CD4-positive, alpha-beta T cell treated with Interleukin-10 for 1 hour (primary cell): Measurements from ENCODE around the gene SREBF1.

ENCODE experiments used
- DNase-seq: peaks from one replicate; pipeline ENCODE4 v3.0.0-alpha.2; 2020

Gene SREBF1

DNA sequence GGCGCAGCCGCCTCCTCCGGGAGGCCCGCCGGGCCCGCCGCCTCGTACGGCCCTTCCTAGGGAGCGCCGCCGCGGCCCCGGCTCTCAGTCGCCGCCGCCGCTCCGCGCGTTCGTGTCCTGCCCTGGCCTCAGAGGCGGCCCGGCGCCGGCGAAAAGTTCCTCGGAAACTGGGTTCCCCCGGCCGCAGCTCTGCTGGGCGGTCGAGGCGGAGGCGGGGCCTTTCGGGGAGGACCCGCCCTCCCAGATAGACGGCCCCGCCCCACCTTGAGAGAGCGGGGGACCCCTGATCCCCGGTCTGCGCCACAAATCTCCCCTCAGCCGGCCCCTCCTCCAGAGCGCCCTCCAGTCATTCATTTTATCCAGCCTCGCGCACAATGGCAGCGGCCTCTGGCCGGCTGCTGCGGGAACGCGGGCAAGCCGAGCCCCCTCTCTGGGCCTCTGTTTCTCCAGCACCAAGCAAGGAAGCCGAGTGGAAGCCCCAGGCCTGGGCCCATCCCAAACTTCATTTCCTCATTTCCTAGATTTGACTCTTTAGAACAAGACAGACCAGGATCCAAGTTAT is at the start of gene SREBF1:
Gene SREBF1, minus strand, starts transcription at position 169 of the 562 bp plus-strand sequence. CDS start 169 bp downstream, outside the sequence.
- DNase-seq, result peak; percentile 80

DNA sequence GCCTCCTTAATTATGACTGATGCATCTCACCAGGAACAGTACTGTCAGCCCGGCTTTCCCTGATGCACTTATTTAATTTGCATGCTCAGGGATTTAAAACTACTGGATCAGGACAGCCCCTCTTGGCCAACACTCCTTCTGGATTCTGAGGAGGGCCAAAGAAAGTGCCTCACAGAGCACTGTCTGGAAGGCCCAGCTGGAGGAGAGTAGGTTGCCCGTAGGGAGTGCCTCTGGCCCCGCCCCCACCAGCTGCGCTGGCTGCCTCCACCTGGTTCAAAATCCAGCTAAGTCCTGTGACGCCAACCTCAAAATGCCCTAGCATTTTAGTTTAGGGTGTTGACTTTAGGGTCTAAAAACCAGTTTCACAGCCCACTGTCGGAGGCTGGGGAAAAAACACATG is 49.4 kb upstream of the SREBF1 start:
- DNase-seq, result no peak

DNA sequence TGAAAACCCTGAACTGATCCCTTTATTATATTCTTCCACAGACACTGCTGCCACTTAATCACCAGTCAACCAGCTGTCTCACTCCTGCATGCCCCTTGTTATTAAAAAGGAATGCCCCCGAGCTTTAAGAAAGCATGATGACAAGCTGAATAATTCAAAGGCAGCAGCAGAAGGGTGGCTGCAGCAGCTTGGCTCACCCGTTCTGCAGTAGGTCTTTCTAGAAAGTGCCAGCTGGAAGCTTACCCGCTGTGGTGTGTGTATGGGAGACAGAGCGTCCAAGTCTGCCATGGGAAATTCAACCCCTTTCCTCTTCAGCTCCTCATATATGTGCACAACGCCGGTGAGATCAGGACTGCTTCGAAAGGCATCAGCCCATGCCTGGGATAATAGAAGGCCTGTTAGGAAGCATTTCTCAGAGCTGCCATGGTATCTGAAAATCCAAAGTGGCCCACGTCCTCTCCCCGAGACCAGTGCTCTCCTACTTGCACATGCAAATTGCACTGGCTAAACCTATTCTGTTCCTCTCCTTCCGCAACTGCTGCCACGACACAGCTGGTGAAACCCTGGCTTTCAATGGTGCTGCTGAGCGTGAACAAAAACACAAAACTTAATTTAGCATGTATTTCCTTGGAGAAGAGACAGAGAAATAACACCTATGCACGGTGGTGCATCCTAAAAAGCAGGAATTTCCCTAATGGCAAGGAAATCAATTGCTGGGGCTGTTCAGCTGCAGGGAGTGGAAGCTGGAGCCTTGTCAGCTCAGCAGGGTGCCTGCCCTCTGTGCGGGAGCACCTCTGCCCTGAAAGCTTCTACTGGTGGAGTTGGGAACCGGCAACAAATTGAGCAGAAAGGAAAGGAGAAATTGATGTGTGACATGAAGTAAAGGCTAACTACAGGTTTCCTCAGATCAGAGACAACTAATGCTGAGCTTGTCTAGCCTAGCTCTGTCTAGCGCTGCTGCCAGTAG is 47.9 kb upstream of the SREBF1 start:
- no peak for DNase-seq

DNA sequence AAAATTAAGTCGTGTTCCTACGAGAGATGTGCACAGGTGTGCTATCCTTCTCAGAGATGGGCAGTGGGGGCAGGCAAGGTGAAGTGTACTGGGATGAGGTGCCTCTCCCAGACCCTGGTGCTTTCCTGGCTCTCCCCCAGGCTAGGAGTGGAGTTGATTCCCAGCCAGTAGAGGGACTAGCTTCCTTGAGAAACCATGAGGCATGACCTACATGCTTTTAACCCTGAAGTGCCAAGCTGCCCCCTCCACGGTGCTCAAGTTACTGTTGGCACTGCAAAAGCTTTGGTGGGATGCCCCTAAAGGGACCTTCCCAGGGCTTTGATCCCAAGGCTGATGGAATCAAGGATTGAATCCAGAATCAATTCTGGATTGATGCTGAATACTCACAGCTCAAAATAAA is 47.0 kb upstream of the SREBF1 start:
- DNase-seq, result no peak

DNA sequence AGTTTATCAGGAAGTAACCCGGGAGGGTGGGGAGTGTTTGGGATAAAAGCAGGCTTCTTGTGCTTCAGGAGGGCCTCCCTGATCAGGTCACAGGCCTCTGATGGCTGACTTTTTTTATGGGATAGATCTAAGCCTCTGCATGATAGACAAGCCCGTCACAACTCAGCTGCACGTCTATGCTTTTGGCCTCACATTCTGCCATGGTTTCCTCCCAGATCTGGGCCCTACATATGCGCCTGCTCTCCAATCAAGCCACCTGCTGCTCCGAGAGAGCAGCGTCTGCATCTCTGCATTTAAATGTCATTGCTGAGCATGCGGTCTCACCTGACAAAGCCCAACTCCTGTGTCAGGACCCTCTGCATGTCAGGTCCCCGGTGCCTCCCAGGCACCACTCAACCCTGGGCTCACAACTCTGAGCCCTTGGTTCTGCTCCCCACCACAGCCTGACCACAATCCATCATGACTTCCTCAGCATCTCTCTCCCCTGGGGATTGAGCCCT is 45.3 kb upstream of the SREBF1 start:
- DNase-seq, result no peak

DNA sequence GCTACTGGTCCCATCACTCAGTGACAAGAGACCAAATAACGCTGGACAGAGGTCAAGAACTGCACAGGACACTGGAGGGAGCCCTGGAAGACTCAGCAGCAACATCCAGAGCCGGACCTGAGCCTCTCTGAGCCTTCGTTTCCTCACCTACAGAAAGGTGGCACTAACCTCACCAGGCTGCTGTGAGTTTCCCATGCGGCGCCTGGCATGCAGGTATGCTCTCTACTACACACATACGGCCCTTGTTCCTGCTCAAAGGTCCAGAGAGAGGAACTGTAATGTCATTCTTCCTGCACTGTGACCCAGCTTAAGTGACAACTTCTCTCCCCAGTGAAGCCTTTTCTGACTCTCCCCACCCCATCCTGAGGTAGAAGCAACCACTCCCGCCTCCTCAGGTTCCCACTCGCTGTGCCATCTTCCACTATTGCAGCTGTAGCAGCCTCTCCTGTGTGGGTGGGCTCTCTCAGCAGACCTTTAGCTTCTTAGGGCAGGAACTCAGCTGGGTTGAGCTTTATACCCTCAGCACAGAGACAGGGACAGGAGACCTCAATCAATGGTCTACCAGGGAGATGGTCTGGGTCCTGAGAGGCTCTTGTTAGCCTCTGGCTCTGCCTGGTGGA is 43.9 kb upstream of the SREBF1 start:
- DNase-seq, result no peak

DNA sequence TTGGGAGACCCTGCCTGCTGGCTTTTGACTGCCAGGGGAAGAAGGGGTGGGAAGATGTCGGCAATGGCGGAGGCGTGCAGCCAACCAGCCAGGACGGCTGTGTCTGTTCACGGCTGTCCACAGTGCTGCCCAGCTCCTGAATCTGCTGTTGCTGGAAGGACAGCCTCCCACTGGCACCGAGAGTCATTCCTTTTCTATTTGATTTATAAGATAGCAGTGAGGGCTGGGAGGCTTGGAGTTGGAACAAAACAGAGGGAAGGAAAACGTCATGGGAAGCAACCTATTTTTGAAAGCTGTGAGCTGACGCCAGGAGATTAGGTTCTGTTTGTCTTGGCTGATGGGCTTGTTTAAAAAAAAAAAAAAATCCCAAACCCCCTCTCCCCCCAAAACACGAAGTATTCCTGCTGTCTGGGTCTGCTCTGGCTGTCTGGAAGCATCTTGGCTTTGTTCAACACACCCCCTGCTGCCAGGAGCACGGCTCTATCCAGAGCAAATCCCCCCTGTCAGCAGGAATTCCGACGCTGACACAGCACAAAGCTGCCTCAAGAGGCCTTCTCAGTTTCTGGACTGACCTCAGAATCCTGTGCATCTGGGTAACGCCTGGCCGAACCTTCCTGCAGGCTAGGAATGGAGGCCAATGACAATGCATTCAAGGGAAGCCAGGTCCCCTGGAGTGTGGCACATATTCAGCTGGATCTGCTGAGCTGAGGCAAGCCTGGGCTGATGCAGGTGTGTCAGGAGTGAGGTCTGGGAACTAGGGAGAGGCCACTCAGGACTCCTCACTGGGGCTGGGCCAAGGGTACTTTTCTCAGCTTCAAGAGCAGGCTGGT is 41.0 kb upstream of the SREBF1 start:
- no peak for DNase-seq

DNA sequence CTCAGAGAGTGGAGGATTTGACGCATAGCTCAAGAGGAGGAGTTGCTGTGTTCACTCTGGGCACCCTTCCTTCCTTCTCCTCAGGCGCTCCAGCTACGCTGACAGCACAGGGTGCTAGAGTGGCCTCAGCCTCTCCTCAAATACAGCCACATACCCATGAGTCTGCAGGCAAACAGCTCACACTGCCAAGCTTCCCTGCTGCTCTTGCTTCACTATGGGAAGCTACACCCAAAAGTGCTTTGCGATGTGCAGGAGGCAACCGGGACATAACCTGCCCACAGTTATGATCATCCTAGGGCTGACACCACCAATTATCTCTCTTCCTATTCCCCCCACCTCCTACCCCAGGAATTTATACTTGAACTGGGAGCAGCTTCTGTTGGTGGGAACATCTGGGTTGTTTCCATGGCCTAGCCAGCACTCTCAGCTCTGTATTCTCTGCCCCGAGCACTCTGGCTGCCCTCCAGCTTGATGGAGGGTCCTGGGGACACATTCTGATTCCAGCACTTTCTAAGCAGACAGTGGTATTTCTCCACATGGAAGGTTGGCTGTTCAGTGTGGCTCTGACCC is 40.3 kb upstream of the SREBF1 start:
- DNase-seq, result no peak

DNA sequence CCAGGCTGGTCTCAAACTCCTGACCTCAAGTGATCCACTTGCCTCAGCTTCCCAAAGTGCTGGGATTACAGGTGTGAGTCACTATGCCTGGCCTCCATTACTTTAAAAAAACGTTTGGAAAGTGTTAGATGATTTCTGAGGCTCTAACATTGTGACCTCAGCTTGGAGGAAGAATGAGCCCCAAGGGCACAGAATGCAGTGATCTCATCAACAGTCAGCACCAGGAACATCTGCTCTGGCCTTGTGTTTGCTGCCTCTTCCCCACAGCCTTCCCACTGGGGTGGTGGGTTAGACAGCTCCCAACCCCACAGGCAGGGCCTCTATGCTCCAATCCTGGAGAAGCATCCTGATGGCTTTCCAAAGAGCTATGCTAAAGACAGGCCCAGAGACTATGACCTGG is 37.7 kb upstream of the SREBF1 start:
- no peak for DNase-seq

DNA sequence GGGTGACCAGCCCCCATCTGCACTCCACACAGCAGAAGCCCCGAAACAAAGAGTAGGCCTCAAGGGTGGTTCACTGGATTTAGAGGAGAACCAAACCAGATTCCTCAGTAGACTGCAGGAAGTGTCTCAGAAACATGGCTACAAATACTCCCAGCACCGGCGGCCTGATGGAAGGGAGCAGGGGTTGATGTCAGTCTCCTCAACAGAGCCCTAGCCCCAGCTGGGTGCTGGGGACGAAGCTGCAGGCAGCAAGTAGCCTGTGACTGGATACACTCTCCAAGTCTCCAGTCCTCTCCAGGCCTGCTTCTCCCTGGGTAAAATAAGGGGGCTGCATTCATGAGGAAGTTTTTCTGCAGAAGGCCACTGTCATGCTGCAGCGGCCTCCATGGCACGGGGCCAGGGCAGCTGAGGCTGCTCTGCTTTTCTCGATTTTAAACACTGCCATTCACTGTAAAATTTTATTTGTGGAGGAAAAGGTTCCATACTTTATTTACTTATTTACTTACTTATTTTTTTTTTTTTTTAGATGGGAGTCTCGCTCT is 36.7 kb upstream of the SREBF1 start:
- DNase-seq, result no peak

DNA sequence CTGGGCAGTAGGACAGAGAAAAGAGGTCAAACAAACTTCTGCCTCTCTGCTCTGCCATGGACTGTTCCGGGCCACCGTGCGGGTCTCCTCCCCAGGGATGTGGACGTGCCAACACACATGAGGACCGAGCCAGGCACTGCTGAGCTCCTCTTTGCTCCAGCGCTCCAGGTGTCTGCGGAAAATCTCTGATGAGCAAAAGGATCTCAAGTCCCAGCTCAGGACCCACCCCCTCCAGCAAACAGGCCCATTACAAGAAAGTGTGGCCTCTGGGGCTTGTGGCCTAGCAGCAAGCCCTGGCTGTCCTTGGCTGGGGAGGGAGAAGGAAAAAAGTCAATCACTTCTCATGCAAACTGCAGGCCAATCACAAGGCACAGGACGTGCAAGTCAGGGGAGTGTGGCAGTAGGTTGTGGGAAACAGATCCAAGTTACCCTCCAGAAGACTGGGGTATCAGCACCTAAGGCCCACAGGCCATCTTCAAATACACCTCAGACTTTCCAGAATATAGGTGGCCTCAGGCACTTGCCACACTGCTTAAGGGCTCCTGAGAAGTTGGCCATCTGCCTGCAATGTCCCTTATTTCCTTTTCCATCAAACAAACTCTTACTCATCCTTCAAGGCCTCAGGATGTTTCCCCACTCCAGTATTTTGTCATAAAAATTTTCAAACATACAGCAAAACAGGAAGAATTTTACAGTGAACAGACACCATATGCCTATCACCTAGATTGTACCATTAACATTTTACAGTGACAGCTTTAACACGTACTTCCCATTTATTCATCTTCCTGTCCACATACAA is 36.0 kb upstream of the SREBF1 start:
- no peak for DNase-seq

DNA sequence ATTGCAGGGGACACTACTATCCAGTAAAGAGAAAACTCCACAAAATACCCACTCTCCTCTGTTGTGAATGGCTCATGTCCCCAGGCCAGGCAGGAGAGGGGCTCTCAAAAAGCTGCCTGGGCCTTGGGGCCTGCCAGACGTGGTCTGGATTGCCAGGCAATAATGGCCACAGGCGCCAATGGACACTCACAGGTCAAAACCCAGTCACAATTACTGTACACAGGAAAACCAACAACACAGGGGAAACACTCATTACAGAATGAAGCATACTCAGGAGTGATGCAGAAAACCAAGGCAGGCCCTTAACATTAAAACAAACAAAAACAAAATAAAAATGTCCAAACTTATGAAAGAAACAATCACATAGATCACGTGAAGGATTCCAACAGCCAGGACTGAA is 35.1 kb upstream of the SREBF1 start:
- no peak for DNase-seq

DNA sequence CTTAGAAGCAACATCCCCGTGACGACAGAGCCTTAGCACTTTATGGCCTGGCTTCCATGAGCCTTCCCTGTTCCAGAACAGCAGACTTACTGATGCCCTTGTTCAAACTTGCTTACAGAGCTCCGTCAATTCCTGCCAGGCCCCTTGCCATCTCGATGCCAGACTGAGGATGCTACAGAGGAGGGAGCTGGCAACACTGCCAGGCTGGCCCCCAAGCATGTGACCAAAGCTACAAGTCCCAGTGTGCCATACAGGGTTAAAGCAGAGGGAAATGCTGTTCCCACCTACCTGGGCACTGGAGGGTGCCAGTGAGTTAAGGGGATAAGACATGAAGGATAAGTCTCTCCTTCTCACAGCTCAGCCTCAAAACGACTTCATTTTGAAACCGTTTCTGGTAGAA is 33.5 kb upstream of the SREBF1 start:
- DNase-seq, result no peak

DNA sequence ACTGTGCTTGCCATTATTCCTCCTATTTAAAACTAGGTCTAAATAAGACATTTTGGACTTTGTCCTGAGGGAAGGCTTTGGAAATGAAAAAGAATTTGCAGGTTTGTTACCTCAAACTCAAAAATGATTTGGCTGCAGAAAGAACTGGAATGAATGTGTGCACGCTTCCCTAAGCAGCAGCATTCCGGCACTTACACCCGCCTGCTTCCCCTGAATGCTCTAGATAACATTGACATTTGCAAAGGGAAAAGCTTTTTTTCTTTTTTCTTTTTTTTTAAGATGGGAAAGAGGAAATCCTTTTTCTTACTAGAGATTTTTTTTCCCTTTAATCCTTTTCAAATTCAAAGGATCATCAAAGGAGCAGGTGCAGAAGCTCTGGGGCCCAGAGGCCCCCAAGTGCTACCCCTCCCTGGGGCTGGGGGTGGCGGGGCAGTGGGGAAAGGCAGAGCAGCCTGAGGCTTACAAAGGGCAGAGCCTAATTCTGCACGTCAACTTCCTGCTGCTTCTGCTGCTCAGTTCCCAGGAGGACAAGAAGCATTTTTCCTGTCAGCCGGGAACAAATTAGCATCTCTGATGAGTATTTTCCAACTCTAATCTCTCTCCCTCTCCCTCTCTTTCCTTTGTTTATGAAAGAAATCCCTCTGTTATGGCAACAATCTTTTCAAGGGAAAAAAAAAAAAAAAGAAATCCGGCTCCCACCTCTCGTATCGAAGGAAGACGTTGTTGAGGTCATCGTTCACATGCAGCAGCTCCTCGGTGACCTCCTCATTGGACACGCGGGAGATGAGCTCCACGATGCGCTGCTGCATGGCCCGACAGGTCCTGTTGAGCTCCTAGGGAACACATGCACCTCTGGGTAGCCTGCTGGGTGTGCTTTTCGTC is 32.1 kb upstream of the SREBF1 start:
- DNase-seq, result no peak

DNA sequence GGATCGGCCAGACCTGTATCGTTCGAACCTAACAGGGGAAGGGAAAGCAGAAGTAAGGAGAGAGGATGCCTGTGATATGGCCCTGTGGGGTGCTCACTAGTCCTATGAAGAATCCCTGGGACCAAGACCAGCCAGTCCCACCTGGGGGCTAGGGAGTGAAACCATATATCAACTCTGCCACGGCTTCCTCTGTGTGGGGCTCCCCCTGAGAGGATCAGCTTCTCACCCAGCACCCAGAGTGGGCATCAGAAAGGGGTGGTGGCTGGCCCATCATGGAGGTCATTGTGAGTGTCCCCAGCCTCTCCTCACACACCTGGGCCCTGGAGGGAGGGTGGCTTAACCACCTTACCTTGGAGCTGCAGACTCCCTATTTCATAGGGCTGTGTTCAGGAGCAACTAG is 30.1 kb upstream of the SREBF1 start:
- DNase-seq, result no peak

DNA sequence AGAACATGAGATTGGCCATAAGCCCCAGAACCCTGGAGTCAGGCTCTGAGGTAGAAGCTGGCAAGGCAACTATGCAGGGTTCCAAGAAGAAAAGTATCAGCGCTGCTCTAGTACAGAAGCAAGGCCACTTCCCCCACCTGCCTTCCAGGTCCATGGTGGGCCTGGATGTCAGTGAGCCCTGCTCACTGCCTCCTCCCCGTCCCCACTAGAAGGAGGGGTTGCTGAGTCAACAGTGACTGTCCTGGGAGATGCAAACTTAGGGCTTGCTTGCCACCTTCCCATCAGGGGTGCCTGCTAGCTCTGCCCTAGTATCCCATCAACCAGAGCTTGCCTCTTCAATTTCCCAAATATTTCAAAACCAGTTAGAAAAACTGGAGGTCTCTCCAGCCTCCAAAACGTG is 29.6 kb upstream of the SREBF1 start:
- no peak for DNase-seq

DNA sequence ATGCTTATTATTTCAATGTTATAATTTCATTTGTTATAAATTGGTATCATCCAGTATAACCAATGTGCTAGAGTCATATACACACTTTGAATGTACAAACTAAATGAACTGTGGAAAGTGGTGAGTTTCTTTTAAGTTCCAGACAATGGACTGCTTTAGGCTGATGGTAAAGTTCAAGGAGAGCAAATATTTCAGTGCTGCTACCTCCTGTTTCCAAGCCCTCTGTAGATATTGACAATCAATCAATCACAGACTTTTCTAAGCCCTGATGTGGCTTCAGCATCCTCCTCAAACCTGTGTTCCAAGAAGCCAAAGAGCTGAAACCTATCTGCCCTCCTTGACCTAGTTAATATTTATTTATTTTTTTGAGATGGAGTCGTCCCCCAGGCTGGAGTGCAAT is 28.2 kb upstream of the SREBF1 start:
- no peak for DNase-seq

DNA sequence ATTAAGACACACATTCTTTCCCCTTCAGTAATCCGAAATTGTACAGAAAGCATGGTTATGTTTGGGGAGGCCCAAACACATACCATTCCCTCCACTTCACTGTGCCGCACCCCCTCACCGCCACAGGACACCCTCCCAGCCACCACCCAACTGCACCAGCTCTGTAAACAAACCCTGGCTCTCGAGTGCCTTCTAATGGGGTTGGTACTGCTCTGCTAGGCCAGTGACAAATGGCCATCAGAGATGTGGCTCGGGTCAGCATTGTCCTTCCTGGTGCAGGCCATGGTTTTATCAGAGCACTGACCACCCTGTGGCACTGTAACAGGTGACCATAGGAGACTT is 24.0 kb upstream of the SREBF1 start:
- DNase-seq, result no peak

DNA sequence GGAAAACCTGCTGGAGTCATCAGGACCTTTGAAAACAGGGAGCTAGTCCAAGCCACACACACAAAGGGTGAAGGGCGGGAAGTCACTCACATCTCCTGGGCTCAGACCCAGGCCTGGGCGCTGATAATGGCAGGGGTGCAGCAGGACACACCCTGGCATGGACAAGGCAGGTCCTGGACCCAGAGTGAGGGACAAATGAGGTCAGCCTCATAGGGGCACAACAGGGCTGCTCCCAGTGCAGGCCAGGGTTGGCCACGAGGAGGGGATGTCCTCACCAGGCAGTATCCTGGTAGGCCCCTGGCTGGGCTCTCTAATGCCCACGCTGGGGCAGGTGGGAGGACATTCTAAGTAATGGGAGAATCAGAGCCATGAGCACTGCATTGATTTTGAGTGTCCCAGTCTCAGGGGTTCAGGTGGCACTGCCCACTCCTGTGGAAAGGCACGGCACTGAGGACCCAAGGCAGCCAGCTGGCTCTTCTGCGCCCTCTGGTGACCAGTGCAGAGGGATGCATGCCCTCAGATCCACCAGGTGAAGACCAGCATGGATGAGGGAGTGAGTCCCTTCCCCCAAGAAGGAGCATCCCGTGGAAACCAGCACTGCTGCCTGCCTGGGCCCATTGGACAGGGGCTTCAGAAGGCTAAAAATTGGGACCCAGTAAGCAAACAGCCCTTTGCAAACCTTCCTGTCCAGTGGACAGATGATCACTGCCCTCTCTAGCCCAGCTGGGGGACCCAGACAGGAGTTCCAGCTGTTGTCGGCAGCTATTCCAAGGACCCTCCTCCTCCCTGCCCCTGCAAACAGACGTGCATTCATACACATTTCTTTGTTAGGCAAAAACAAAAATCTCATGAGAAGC is 23.4 kb upstream of the SREBF1 start:
- DNase-seq, result peak; percentile 81
